Inferior parietal cortex (tissue), 1 donor: ENCODE data around the gene SWT1.

Source experiments
- DNase-seq: peaks from one replicate; pipeline ENCODE4 v3.0.0-alpha.2; 2016; ENCODE audit errors: extremely low spot score

SWT1 gene

GRCh38 chr1:185288435-185288834 lies 131.5 kb downstream of the SWT1 start:
- no peak for DNase-seq

DNA sequence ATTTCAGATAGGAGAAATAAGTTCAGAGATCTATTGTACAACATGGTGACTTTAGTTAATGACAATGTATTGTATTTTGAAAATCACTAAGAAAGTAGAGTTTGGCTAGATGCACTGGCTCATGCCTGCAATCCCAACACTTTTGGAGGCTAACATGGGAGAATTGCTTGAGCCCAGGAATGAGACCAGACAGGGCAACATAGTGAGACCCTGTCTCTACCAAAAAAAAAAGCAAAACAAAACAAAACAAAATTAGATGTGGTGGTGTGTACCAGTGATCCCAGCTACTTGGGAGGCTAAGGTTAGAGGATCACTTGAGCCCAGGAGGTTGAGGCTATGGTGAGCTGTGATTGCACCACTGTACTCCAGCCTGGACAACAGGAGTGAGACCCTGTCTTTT lies 132.9 kb downstream of the SWT1 start:
- DNase-seq: no peak

DNA sequence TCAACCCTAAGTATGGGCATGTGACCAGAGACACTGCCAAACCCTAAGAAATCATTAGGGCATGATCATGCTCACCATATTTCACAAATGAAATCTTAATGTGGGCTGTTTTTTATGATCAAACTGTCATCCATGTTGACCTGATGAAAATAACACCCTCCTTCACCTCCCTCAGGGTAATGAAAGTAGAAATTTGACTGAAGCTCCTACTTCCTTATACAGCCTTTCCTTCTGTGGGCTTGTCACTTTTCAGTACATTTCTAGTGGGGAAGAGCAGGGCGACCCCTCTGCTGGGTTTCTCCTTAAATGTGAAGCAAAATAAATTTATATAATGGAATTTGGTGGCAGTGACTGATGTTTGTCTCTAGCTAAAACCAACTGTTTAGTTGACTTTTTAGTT lies 134.2 kb downstream of the SWT1 start:
- DNase-seq: no peak

DNA sequence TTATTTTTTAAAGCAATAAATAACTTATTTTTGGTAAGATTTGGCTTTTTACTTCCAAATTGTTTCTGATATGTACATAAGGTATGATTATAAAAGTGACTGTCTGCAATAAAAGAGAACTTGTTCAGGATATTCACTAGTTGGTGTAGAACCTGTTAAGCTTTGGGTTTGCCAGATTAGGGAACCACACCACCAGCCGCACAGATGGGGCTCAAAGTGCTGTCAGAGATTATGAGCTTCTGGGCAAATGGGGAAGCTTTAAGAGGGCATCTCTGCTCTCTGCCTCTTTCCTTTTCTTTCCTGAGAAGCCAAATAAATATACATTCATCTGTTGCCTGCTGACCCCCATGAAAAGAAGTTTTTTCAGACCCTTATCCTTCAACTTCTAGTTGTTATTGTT lies 134.7 kb downstream of the SWT1 start:
- DNase-seq: no peak

GRCh38 chr1:185292237-185292636 lies 135.3 kb downstream of the SWT1 start:
- no peak for DNase-seq

DNA sequence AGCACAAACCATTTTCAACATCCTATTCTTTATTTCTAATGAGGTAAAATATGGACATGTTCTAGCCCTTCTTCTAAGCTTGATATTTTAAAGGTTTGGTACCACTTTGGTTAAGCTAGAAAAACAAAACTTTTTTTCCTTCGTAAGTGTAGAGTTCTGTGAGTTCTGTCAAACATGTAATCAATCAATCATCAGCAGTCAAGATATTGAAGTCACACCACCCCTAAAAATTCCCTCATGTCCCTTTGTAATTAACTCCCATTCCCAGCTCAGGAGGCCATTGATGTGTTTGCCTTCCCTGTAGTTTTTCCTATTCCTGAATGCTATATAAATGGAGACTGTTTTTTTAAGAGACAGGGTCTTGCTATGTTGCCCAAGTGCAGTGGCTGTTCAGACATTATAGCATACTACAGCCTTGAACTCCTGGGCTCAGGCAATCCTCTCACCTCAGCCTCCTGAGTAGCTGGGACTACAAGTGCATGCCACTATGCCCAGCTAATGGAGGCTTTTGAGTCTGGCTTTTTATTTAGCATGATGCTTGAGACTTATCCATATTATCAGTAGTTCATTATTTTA lies 137.1 kb downstream of the SWT1 start:
- no peak for DNase-seq

DNA sequence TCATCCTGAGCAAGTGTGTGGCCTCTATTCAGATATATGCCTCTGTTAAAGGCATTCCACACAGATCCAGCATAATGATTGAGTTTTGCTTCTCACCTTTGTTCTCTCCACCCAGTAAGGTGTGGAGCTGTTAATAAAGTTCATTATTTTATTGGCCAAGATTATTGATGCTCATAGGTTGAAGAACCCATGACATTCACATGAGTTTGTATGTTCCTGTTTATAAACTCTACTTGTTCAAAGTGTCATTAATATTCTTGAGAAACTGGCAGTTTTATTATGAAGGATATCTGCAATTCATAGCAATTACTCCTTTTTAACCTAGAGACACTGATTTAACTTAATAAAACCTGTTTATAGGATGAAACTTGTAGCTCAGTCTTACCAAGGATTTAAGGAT lies 138.1 kb downstream of the SWT1 start:
- DNase-seq: no peak

DNA sequence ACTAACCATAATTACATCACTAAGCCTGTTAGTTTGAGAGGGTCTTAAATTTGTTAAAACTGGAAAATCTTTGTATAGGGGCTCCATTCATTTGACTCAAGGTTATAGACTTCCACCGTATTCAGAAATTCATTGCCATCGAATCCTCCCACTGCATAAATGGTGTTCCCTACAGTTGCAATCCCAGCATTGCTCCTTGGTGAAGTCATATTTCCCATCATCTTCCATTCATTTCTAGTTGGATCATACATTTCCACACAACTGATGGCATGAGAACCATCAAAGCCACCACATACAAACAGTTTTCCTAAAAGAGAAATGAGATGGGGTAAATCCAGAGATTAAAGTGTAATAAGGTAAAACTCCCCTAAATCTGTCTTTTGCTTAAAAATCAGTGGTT lies 141.0 kb downstream of the SWT1 start:
- DNase-seq: no peak

- no peak for DNase-seq
These were observed 143.2 kb downstream of the SWT1 start for GRCh38 chr1:185300152-185300551.

DNA sequence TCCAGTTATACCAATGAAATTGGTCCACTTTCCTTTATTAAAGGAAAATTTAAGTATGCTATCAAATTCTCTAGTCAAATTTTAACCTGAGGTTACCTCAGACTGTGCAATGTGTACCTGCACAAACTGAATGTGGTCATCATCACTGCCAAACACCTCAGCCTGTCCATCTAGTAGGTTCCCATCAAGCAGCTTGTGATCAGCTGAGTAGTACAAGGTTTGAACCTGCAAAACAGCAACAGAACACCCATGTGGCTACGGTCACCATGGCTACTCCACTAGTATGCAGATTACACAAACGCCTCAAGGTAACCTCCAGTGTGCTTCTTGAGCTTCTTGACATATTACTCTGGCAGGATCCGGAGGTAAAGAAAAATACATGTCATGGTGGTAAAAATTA lies 148.5 kb downstream of the SWT1 start:
- DNase-seq: no peak

GRCh38 chr1:185308126-185308525 lies 151.2 kb downstream of the SWT1 start:
- DNase-seq: no peak

DNA sequence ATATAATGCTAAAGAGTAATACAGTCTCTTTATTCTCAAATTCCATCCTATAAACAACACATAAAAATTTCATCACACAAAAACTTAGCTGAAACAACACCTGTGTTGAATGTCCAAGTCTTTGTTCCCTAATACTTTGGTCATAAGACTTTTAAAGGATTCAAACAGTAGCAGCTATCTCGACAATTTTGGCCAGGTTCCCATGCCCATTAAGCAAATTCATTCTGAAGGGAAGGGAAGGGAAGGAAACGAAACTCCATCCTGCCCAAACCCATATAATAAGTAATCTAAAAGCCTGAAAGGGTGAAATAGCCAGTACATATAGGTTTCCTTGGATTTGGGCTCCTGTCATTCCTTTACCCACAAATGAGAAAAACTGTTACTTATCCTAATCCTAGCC lies 152.6 kb downstream of the SWT1 start:
- DNase-seq: no peak

GRCh38 chr1:185311589-185312225 lies 154.7 kb downstream of the SWT1 start:
- DNase-seq: no peak

GRCh38 chr1:185312361-185313138 lies 155.6 kb downstream of the SWT1 start:
- no peak for DNase-seq

- DNase-seq: no peak
These were observed 157.4 kb downstream of the SWT1 start for GRCh38 chr1:185314411-185314810.

DNA sequence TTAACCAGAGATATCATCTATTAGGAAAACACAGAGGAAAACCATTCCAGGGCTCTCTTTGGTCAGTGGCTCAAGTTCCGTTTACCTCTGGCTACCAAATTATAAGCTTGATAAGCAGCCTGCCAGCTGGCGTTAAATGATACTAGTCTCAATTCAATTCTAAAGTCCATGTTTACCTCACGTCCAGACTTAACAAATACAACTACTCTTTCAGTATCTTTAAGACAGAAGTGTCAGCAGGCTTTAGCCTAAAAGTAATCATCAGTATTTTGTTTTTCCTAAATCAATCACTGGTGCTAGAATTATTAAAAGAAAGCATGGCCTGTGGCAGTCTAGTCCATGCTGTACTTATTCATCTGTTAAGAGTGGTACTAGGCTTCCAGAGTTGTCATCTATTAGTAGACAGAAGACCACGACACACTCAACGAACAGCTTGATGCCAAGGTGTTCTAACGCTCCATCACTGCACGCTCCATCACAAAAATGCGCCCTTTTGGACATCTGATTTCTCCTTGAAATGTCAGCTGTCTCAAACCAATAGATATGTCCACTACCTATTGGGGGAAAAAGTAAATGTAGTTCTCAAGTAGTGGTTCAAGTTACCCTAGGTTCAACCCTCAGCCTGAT lies 158.6 kb downstream of the SWT1 start:
- DNase-seq: no peak

DNA sequence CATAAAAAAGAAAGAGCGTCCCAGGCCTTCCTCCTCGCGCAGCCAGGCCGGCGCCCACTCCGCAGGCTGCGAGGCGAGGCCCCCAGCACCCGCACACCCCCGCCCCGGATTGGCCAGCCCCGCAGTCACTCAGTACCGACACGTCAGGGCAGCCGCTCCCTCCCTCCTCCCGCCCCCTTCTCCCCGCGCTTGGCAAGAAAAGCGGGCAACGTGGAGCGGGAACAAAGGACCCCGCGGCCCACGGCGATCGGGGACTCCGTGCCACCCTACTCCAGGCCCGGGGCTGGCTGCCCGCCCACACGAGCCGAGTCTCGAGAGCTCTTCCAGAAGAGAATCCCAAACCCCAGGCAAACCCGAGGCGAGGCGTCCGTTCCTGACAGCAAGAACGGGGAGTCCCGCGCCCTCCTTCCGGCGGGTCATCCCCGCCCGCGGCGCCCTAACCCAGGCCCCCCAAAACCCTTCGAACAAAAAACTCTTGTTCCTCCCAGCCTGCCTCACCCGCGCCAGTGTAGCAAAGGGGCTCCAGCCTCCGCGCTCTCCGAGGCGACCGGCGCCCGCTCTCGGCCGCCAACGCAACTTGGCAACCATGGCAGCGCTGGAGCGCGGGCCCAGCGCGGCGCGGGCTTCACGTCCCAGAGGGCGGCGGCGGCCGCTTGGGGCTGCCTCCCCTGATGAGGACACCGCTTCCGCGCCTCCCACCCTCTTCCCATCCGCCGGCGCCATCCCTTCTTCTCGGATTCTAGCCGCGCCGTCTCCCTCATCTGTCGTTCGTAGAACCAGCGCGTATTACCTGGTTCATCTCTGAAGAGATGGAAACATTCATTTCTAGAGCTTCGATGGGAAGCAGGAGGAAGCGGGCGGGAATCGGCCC lies 159.4 kb downstream of the SWT1 start:
- peak; percentile 79 for DNase-seq

- peak; percentile 89 for DNase-seq
These were observed 160.3 kb downstream of the SWT1 start, which contains the start of gene IVNS1ABP for GRCh38 chr1:185317034-185317885. Gene IVNS1ABP, minus strand, starts transcription at chr1:185317243. Its CDS starts 7,750 bp downstream, at chr1:185309493.

DNA sequence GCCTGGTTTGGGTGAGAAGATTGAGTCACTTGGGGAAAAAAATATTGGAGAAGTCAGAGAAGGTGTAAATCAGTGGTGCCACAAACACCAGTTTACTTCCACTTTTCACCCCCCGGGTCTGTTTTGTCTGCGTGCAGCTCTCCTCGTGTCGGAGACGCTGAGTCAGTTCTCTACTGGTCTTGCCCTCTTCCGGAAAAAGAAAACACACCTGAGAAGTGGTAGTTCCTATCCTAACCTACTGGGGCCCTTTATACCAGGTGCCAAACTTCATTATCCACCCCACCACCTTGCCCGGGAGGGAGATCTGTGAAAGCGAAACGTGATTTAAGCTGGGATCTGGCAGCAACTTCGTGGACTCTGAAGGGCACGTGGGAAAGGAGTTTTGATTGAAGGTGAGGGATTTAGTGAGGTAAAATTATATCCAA lies 160.9 kb downstream of the SWT1 start:
- peak; percentile 40 for DNase-seq

DNA sequence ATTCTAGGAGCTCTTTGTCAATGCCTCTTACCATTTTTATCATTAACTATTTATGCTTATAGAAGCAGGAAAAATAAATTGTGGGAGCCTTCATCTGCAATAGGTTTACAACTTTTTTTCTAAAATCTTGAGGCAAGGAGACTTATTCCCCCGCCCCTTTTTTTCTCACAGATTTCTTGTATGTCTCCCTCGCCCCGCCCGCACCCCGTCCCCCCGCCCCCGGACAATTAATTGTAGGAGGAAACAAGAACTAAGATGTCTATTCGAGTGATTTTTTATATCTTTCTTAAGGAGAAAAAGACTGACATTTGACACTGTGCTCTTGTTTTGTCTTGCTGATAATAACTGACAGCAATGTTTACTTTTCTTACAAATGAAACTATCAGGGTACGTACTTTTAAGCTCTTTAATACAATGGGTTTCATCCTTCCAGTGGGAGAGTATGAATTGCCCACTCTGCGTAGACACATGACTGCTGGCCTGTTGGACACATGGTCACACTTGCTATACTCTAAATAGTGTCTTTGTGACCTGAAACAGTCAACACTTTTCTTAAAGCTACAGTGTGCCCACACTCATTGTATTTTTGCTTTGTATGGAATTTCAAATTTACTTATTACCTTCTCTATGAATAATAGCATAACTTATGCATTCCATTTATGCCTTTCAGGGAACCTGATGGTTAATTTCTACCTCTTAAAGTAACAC lies 161.6 kb downstream of the SWT1 start:
- peak; percentile 29 for DNase-seq
